NOMO-1 treated with DMSO at 0.1 percent for 48 hours (cell line): ENCODE data around the gene ATOSB.
"Not testable (repeated sequence)": the region's sequence is repeated elsewhere in the genome, so short reads cannot be mapped to it uniquely, and the experiment has no call there.

Experiments
- DNase-seq: peaks from one replicate; lab custom pipeline; 2025; ENCODE audit not compliant: unreplicated experiment; lab: John Stamatoyannopoulos, UW

Gene ATOSB

GRCh38 chr9:35115680-35116538 is at the start of gene ATOSB:
TSS of gene ATOSB (minus strand) at chr9:35115862. CDS start at chr9:35108274, 7,588 bp downstream.
- peak; percentile 100 for DNase-seq

- DNase-seq = no peak
These were observed 49.0 kb upstream of the ATOSB start for GRCh38 chr9:35164711-35165110.

- DNase-seq = no peak
These were observed 47.8 kb upstream of the ATOSB start for GRCh38 chr9:35163413-35163812.

GRCh38 chr9:35162605-35163315 is 47.1 kb upstream of the ATOSB start:
- DNase-seq = no peak

- peak; percentile 87 for DNase-seq
These were observed 46.3 kb upstream of the ATOSB start, which contains the start of gene UNC13B for GRCh38 chr9:35161713-35162604. TSS of gene UNC13B (plus strand) at chr9:35162009. CDS start at chr9:35162284, 275 bp downstream.

GRCh38 chr9:35158501-35159280 is 43.0 kb upstream of the ATOSB start:
- no peak for DNase-seq

- DNase-seq = not testable (repeated sequence)
These were observed 42.2 kb upstream of the ATOSB start for GRCh38 chr9:35157836-35158235.

GRCh38 chr9:35156781-35157180 is 41.1 kb upstream of the ATOSB start:
- DNase-seq = no peak

GRCh38 chr9:35152926-35153325 is 37.3 kb upstream of the ATOSB start:
- no peak for DNase-seq

- not testable (repeated sequence) for DNase-seq
These were observed 32.4 kb upstream of the ATOSB start for GRCh38 chr9:35147941-35148563.

GRCh38 chr9:35142037-35142436 is 26.4 kb upstream of the ATOSB start:
- DNase-seq = no peak

- DNase-seq = no peak
These were observed 24.4 kb upstream of the ATOSB start for GRCh38 chr9:35140093-35140492.

- no peak for DNase-seq
These were observed 21.2 kb upstream of the ATOSB start for GRCh38 chr9:35136866-35137265.

- no peak for DNase-seq
These were observed 20.3 kb upstream of the ATOSB start for GRCh38 chr9:35135988-35136387.

GRCh38 chr9:35134920-35135319 is 19.3 kb upstream of the ATOSB start:
- DNase-seq = no peak

GRCh38 chr9:35116898-35117551 is 1.4 kb upstream of the ATOSB start:
- DNase-seq = peak; percentile 97

- DNase-seq = no peak
These were observed 856 bp upstream of the ATOSB start for GRCh38 chr9:35116539-35116897.

GRCh38 chr9:35114840-35115628 is 628 bp downstream of the ATOSB start:
- peak; percentile 84 for DNase-seq
